HepG2 (cell line): Measurements from ENCODE around the gene KRTAP5-6. TPM values are rescaled to one million over a fixed set of nuclear protein-coding genes. Genes with fewer than 3 reads are reported as not detected.
A peak's percentile ranks its signal among the peaks of the same experiment; 100 is the strongest.

ENCODE experiments used
- HDAC1 ChIP-seq: sonication (generic); formaldehyde crosslinking; IDR thresholded peaks from 2 replicates; pipeline ENCODE4 v1.5.1; 2020; ENCODE audit warnings: mild to moderate bottlenecking, missing genetic modification reagents
- JUNB ChIP-seq: sonication (generic); formaldehyde crosslinking; IDR thresholded peaks from 2 replicates; pipeline ENCODE4 v1.8.0; 2022; ENCODE audit warnings: missing genetic modification reagents, mild to moderate bottlenecking, borderline replicate concordance
- MEIS1 ChIP-seq: sonication (generic); formaldehyde crosslinking; IDR thresholded peaks from 2 replicates; pipeline ENCODE4 v1.9.0; 2021; ENCODE audit warnings: mild to moderate bottlenecking, missing genetic modification reagents, moderate library complexity, borderline replicate concordance
- POLR2AphosphoS5 ChIP-seq: IDR thresholded peaks from 2 replicates; pipeline ENCODE4 v1.6.1; 2012; ENCODE audit warnings: low read depth, low read length
- SALL1 ChIP-seq: sonication (generic); formaldehyde crosslinking; IDR thresholded peaks from 2 replicates; pipeline ENCODE4 v1.8.0; 2022; ENCODE audit warnings: mild to moderate bottlenecking, missing genetic modification reagents
- ZMYM4 ChIP-seq: sonication (generic); formaldehyde crosslinking; IDR thresholded peaks from 2 replicates; pipeline ENCODE4 v1.8.1; 2023; ENCODE audit warnings: mild to moderate bottlenecking, missing genetic modification reagents
- polyA plus RNA-seq, 8 experiments: library from polyadenylated mRNA; depleted of rRNA in 3 of 8; stranded (reverse) in 7 of 8; unstranded in 1 of 8; fragments of >200 nt; fragmentation: Illumina TruSeq in 4 of 8; extraction: Trizol in 4 of 8; gene quantifications; 2 replicates each; pipeline versions ENCODE4 v1.2.1 to v1.2.3, GENCODE V29; 2011 to 2016; ENCODE audit warnings: low read depth in 4 of 8, missing spikeins in 1 of 8, mixed read lengths in 1 of 8; ENCODE audit not compliant: insufficient read depth in 1 of 8
- total RNA-seq, 5 experiments: library from RNA; depleted of rRNA; stranded (reverse); fragments of >200 nt; fragmentation: Illumina TruSeq; extraction: Trizol; gene quantifications; 2 replicates each; pipeline ENCODE4 v1.2.3, GENCODE V29; 2016; ENCODE audit warnings: low read depth in 1 of 5
- TF ChIP-seq, protein P1 (sequence below): sonication (generic); formaldehyde crosslinking; IDR thresholded peaks from 2 replicates; pipeline ENCODE4 v1.4.0; 2020; ENCODE audit warnings: missing genetic modification reagents
- TF ChIP-seq, protein P2 (sequence below): IDR thresholded peaks from 2 replicates; pipeline ENCODE4 v1.6.1; 2016; ENCODE audit warnings: missing genetic modification reagents, missing compliant biosample characterization
- TF ChIP-seq, protein P3 (sequence below): sonication (generic); formaldehyde crosslinking; IDR thresholded peaks from 2 replicates; pipeline ENCODE4 v1.5.0; 2020; ENCODE audit warnings: mild to moderate bottlenecking, missing genetic modification reagents, borderline replicate concordance
- TF ChIP-seq, protein P4 (sequence below): sonication (generic); formaldehyde crosslinking; IDR thresholded peaks from 2 replicates; pipeline ENCODE4 v1.4.0; 2020; ENCODE audit warnings: missing genetic modification reagents
- TF ChIP-seq, protein P5 (sequence below), 2 experiments: sonication (generic) in 1 of 2; formaldehyde crosslinking in 1 of 2; IDR thresholded peaks; 2 replicates each; pipeline versions ENCODE4 v1.5.1 to v1.6.1; 2011 to 2020; ENCODE audit warnings: borderline replicate concordance in 1 of 2, low read depth in 1 of 2, low read length in 1 of 2, mild to moderate bottlenecking in 1 of 2, missing genetic modification reagents in 1 of 2, moderate library complexity in 1 of 2

KRTAP5-6 gene
- total and polyA plus RNA-seq, 2 of the 13 experiments (the other 11 are each of a cell fraction or from before 2014, with no cell fraction given) = not detected

DNA sequence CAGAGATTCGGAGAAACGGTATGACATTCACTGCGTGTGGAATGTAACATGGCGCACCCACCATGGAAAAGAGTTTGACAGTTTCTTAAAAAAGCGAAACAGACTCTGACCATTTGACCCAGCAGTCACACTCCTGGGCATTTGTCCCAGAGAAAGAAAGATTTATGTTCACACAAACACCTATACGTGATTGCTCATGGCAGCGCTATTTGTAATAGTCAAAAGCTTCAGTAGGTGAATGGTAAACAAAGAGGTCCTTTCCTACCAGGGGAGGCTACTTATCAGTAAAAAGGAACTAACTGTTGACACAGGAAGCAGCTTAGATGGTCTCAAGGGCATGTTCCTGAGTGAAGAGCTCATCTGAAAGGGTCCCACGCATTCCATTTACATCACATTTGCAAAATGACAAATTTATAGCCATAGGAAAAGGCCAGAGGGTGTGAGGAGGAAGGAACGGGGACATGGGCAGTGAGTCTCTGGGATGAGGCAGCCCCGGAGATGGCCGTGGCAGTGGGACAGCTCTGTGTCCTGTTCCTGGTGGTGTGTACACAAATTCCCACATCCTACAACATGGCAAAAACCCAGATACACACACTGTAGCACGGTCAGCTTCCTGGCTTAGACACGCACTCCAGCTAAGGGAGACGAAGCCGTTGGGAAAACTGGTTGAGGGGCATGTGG is 14.6 kb upstream of the KRTAP5-6 start (continued):
- TF ChIP-seq, protein P1, sequence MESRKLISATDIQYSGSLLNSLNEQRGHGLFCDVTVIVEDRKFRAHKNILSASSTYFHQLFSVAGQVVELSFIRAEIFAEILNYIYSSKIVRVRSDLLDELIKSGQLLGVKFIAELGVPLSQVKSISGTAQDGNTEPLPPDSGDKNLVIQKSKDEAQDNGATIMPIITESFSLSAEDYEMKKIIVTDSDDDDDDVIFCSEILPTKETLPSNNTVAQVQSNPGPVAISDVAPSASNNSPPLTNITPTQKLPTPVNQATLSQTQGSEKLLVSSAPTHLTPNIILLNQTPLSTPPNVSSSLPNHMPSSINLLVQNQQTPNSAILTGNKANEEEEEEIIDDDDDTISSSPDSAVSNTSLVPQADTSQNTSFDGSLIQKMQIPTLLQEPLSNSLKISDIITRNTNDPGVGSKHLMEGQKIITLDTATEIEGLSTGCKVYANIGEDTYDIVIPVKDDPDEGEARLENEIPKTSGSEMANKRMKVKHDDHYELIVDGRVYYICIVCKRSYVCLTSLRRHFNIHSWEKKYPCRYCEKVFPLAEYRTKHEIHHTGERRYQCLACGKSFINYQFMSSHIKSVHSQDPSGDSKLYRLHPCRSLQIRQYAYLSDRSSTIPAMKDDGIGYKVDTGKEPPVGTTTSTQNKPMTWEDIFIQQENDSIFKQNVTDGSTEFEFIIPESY (CRISPR knock-in tag) = peak; percentile 79; the same call in 1 of the 2 replicates
- TF ChIP-seq, protein P2, sequence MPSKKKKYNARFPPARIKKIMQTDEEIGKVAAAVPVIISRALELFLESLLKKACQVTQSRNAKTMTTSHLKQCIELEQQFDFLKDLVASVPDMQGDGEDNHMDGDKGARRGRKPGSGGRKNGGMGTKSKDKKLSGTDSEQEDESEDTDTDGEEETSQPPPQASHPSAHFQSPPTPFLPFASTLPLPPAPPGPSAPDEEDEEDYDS (CRISPR knock-in tag) = peak; percentile 87
- TF ChIP-seq MEIS1 (peak; percentile 32; the same call in 1 of the 2 replicates), ZMYM4 (0 out of 2 replicates have a peak, but pooled peaks have one; percentile 20), JUNB (CRISPR knock-in tag) (no peak; the same call in 1 of the 2 replicates), SALL1 (peak; percentile 67), HDAC1 (CRISPR knock-in tag) (peak; percentile 71; the same call in 1 of the 2 replicates), POLR2AphosphoS5 (no peak)
- TF ChIP-seq, protein P3, sequence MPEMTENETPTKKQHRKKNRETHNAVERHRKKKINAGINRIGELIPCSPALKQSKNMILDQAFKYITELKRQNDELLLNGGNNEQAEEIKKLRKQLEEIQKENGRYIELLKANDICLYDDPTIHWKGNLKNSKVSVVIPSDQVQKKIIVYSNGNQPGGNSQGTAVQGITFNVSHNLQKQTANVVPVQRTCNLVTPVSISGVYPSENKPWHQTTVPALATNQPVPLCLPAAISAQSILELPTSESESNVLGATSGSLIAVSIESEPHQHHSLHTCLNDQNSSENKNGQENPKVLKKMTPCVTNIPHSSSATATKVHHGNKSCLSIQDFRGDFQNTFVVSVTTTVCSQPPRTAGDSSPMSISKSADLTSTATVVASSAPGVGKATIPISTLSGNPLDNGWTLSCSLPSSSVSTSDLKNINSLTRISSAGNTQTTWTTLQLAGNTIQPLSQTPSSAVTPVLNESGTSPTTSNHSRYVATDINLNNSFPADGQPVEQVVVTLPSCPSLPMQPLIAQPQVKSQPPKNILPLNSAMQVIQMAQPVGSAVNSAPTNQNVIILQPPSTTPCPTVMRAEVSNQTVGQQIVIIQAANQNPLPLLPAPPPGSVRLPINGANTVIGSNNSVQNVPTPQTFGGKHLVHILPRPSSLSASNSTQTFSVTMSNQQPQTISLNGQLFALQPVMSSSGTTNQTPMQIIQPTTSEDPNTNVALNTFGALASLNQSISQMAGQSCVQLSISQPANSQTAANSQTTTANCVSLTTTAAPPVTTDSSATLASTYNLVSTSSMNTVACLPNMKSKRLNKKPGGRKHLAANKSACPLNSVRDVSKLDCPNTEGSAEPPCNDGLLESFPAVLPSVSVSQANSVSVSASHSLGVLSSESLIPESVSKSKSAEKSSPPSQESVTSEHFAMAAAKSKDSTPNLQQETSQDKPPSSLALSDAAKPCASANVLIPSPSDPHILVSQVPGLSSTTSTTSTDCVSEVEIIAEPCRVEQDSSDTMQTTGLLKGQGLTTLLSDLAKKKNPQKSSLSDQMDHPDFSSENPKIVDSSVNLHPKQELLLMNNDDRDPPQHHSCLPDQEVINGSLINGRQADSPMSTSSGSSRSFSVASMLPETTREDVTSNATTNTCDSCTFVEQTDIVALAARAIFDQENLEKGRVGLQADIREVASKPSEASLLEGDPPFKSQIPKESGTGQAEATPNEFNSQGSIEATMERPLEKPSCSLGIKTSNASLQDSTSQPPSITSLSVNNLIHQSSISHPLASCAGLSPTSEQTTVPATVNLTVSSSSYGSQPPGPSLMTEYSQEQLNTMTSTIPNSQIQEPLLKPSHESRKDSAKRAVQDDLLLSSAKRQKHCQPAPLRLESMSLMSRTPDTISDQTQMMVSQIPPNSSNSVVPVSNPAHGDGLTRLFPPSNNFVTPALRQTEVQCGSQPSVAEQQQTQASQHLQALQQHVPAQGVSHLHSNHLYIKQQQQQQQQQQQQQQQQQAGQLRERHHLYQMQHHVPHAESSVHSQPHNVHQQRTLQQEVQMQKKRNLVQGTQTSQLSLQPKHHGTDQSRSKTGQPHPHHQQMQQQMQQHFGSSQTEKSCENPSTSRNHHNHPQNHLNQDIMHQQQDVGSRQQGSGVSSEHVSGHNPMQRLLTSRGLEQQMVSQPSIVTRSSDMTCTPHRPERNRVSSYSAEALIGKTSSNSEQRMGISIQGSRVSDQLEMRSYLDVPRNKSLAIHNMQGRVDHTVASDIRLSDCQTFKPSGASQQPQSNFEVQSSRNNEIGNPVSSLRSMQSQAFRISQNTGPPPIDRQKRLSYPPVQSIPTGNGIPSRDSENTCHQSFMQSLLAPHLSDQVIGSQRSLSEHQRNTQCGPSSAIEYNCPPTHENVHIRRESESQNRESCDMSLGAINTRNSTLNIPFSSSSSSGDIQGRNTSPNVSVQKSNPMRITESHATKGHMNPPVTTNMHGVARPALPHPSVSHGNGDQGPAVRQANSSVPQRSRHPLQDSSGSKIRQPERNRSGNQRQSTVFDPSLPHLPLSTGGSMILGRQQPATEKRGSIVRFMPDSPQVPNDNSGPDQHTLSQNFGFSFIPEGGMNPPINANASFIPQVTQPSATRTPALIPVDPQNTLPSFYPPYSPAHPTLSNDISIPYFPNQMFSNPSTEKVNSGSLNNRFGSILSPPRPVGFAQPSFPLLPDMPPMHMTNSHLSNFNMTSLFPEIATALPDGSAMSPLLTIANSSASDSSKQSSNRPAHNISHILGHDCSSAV (CRISPR knock-in tag) = no peak
- TF ChIP-seq, protein P4, sequence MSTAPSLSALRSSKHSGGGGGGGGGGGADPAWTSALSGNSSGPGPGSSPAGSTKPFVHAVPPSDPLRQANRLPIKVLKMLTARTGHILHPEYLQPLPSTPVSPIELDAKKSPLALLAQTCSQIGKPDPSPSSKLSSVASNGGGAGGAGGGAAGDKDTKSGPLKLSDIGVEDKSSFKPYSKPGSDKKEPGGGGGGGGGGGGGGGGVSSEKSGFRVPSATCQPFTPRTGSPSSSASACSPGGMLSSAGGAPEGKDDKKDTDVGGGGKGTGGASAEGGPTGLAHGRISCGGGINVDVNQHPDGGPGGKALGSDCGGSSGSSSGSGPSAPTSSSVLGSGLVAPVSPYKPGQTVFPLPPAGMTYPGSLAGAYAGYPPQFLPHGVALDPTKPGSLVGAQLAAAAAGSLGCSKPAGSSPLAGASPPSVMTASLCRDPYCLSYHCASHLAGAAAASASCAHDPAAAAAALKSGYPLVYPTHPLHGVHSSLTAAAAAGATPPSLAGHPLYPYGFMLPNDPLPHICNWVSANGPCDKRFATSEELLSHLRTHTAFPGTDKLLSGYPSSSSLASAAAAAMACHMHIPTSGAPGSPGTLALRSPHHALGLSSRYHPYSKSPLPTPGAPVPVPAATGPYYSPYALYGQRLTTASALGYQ (CRISPR knock-in tag) = peak; percentile 69; the same call in 1 of the 2 replicates
- TF ChIP-seq, protein P5, sequence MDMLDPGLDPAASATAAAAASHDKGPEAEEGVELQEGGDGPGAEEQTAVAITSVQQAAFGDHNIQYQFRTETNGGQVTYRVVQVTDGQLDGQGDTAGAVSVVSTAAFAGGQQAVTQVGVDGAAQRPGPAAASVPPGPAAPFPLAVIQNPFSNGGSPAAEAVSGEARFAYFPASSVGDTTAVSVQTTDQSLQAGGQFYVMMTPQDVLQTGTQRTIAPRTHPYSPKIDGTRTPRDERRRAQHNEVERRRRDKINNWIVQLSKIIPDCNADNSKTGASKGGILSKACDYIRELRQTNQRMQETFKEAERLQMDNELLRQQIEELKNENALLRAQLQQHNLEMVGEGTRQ (IDR thresholded peaks at IDR 0.05; ENCODE audit: low read depth, low read length) = no peak
- TF ChIP-seq, protein P5 (CRISPR knock-in tag; IDR thresholded peaks at IDR 0.05; ENCODE audit: borderline replicate concordance) = no peak
